HG03066 (cell line): ENCODE results near the gene GALNT6.
"Not testable (repeated sequence)": the region's sequence is repeated elsewhere in the genome, so short reads cannot be mapped to it uniquely, and the experiment has no call there.

Experiments
- ATAC-seq: cut with Tn5 transposase; IDR thresholded peaks from one replicate; pipeline ENCODE4 v1.9.1; 2021; ENCODE audit warnings: low read depth; ENCODE audit not compliant: unreplicated experiment

GALNT6 gene

GRCh38 chr12:51326698-51327439, 64.3 kb downstream of the GALNT6 start:
- ATAC-seq: peak; percentile 44

- ATAC-seq: no peak
Observed at GRCh38 chr12:51324953-51325352, 66.3 kb downstream of the GALNT6 start.

DNA sequence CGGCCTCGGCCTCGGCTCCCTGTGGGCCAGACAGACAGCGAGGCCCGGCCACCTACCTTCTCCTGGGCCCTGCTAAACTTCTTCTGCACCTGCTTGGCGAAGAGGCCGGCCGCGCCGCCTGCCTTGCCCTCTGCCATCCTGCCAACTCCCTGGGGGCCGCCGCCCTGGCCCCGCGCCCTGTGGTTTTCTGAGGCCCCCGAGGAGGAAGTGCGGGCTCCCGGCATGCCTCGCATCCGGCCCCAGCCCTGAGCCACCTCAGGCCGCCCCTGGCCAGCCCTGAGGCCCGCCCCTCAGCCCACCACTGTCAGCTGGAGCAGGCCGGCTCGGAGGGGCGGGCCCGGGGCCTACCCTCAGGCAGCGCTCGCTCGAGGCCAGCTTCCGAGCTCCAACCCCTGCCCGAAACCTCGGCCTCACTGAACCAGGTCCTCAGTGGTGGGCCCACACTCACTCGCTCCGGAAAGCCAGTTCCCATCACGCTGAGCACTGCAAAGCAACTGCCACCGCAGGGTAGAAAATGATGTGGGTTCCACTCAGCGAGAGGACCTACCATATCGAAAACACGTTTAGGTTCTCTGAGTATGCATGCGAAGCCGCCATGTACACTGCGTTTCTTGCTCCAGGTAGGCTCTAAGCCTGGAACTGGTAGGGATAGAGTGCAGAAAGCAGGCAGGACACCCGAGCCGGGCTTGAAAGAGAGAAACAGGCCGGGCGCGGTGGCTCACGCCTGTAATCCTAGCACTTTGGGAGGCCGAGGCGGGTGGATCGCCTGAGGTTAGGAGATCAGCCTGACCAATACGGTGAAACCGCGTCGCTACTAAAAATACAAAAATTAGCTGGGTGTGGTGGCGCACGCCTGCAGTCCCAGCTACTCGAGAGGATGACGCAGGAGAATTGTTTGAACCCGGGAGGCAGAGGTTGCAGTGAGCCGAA, 67.0 kb downstream of the GALNT6 start, which contains the start of gene BIN2:
TSS of gene BIN2 (minus strand) at position 209 of the 930 bp plus-strand sequence. CDS start at position 137, 72 bp downstream.
- ATAC-seq: peak; percentile 44

DNA sequence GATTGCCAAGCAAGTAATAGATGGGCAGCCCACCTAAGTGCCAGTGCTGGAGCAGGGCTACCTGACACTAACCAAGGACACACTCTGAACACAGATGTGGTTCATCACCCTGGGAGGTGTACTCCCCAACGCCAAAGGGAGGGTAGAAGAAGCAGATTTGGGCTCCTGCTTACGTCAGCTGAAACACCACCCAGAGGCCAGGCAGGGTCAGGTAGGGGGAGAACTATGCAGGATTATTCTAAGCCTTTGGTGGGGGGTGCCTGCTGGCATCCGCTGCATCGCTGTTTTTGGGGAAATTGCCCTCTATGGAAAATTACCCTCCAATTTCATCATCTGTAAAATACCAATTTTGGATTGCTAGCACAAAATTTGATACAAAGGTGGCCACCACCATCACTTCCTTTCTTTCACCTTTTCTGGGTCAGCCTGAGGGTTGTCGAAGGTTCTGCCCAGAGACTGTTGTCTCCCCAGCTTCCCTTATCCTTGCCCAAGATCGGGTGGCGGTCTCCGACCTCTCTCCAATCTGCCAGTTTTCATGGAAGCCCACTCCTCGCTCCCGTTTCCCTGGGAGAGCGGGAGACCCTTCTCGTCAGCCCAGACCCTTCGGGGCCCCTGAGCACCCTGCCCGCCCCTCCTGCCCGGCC, 67.8 kb downstream of the GALNT6 start:
- peak; percentile 7 for ATAC-seq

DNA sequence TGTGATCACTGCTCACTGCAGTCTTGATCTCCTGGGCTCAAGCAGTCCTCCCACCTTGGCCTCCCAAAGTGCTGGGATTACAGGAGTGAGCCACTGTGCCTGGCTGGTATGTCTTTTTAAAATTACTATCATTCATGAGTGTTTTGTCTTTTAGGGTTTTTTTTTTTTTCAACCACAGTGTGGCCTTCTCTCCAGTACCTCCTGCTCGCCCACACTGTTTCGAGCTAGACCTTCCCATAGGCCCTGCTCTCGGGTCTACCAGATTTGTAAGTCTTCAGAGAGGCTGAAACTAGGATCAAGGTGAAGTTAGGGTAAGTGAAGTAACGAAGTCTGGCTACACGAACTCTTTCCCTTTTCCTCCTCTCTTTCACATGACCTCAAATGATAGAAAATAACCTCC, 68.8 kb downstream of the GALNT6 start:
- no peak for ATAC-seq

DNA sequence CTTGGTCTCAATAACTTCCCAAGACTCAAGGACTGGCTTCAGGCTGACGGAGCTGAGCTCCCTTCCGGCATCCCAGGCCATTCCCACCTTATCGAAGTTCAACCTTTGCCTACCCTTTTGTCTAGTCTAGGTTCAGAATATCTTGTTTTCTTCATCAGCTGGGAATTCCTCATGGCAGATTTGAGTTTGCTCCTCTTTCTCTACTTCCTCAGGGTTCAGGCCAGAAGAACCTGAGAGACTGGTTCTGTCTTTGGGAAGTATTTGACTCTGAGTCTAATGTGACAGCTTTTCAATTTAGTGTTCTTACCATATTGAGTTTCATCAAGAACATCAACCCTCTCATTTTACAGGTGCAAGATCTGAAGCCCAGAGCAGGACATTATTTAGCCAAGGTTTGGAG, 69.3 kb downstream of the GALNT6 start:
- ATAC-seq: no peak

DNA sequence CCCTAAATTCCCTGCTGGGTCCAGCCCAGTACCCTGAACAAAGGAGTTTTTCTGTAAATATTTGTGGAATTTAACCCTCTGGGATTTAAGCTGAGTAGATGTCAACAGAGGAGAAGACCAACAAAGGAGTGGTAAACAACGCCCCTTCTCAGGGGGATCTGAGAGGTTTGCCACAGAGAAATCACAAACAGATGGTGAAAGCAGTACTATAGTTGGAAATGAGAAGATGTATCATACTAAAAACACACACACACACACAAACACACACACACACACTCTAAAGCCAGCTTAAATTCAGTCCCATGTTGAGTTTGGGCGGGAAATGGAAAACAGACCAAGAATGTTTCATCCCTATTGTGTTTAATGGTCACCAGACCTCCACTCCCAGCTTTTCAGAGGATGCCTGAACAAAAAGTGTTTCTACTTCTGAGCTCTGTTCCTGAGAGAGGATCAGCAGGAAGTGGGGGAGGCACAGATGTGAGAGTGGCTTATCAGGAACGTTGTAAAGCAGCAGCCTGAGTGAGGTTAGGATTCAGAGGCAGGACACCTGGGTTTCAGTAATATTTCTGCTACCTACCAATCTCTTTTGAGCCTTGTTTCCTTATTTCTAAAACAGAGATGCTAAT, 70.4 kb downstream of the GALNT6 start:
- no peak for ATAC-seq

- ATAC-seq: no peak
Observed at GRCh38 chr12:51320311-51320694, 70.9 kb downstream of the GALNT6 start.

GRCh38 chr12:51318846-51319599, 72.2 kb downstream of the GALNT6 start:
- ATAC-seq: no peak

GRCh38 chr12:51318057-51318806, 73.0 kb downstream of the GALNT6 start:
- not testable (repeated sequence) for ATAC-seq

- no peak for ATAC-seq
Observed at GRCh38 chr12:51311389-51311788, 79.8 kb downstream of the GALNT6 start.

DNA sequence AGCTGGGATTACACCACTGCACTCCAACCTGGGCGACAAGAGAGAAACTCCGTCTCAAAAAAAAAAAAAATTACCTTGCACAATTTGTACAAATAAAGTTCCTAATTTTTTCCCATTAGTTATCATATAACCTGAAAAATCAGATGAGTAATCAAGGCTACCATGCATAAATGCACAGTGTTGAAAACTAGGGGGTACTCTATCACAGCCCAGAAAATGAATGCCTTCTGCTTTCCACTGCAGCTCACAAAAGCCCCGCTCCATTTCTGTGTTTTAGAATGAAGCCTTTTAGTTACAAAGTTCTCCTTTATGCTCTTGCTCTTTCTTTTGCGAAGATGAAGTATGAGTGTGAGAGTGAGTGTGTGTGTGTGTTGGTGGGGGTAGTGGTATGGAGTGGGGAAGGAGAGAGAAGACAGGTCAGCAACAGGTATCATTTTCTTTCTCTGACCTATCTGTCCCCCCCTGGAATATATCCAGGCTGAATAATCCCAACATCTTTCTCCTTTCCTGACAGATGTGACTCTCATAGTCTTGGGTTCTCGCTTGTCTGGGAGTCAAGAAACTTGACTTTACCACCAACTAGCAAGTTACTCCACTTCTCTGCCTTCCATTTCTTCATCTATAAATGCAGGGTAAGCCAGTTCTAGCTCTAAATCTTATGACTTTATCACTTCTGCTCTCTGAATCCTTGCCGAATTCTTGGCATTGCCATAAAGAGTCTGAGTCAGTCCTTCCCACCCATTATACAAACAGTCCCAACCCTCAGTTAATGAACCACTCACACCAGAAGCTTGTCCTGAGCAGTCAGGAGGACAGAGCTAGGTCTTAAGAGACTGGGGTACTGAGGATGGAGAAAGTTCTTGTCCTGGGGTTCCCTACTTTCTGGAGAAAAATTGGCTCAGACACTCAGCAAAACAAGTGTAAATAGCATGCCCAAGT, 83.3 kb downstream of the GALNT6 start:
- no peak for ATAC-seq

DNA sequence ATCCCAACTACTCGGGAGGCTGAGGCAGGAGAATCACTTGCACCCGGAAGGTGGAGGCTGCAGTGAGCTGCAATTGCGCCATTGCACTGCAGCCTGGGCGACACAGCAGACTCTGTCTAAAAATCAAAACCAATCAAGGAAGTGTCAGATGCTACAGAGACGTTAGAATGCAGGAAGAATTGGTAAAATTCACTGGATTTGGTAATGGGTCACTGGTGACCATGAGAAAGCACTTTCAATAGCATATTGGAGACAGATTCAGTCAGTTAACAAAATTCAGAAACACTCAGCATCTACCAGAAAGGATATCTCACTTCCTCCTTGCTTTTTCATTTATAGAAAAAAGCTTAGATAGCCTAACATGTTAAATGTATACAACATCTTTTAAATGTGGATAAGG, 84.7 kb downstream of the GALNT6 start:
- ATAC-seq: no peak
